Adrenal gland (tissue), 12 donors: ENCODE measurements around the gene SSBP3. TPM values are rescaled to one million over a fixed set of nuclear protein-coding genes. Genes with fewer than 3 reads are reported as not detected.

Experiments used
- DNase-seq, 7 donors: peaks; one replicate each; pipeline ENCODE4 v3.0.0-alpha.2; 2019 to 2020
- H3K27ac ChIP-seq, 5 donors: fragments of 200-600 bp; sonication (generic) in 4 of 5; 1 replicate in 3 of 5; 2 replicates in 2 of 5; pipeline versions ENCODE4 v1.5.1 to v1.8.0; 2016 to 2020; ENCODE audit warnings: mild to moderate bottlenecking in 1 of 5
- H3K27me3 ChIP-seq: fragments of 200-600 bp; 2 replicates; pipeline ENCODE4 v1.8.0; 2021
- H3K36me3 ChIP-seq, 2 donors: fragments of 200-600 bp; replicated peaks in 1 of 2; 1 replicate in 1 of 2; 2 replicates in 1 of 2; pipeline versions ENCODE4 v1.5.1 to v1.8.0; 2018 to 2022
- H3K4me1 ChIP-seq, 2 donors: fragments of 200-600 bp; replicated peaks in 1 of 2; 1 replicate in 1 of 2; 2 replicates in 1 of 2; pipeline versions ENCODE4 v1.5.1 to v1.8.0; 2018 to 2021
- H3K4me3 ChIP-seq, 4 donors: fragments of 200-600 bp; sonication (generic) in 3 of 4; one replicate each; pipeline ENCODE4 v1.5.1; 2016 to 2018
- H3K9me3 ChIP-seq, 3 donors: fragments of 200-600 bp; sonication (generic) in 1 of 3; replicated peaks in 1 of 3; 1 replicate in 2 of 3; 2 replicates in 1 of 3; pipeline versions ENCODE4 v1.5.1 to v1.8.0; 2016 to 2021
- POLR2A ChIP-seq, 2 donors: fragments of 450-650 bp; IDR thresholded peaks; one replicate each; pipeline ENCODE4 v1.6.1; 2017; ENCODE audit warnings: antibody characterized with exemption in 2 of 2, mild to moderate bottlenecking in 2 of 2, moderate library complexity in 1 of 2
- WGBS, 4 donors: extraction: QIAGEN DNeasy Blood & Tissue Kit in 2 of 4; methylation state at CpG; one replicate each; pipeline versions ENCODE4 v1.1.5 to v1.1.7; 2013 to 2017; 5-methylcytosine and 5-hydroxymethylcytosine counted together
- intact Hi-C, 2 donors: fragments of 100-400 bp; cut with DNase I; formaldehyde crosslinking; loops; one replicate each; pipeline versions ENCODE4 v1.14.1 to v1.15.0; 2022 to 2023
- polyA plus RNA-seq, 3 donors: library from polyadenylated mRNA; stranded (reverse); fragments of 200-250 nt in 2 of 3; fragments of 350-450 nt in 1 of 3; fragmentation: Illumina TruSeq in 1 of 3; extraction: RNeasy Lipid Tissue Mini Kit (QIAGEN cat#74804) in 1 of 3; gene quantifications; one replicate each; pipeline ENCODE4 v1.2.3, GENCODE V29; 2013 to 2014
- total RNA-seq, 9 donors: library from RNA; depleted of rRNA in 4 of 9; stranded (reverse); fragments of >200 nt in 4 of 9; fragments of 120-200 nt in 1 of 9; fragmentation: NEBNext Ultra II Directional in 1 of 9; extraction: Animal tissue kit (Norgen Biotek cat#: 25700) in 1 of 9; gene quantifications; one replicate each; pipeline versions ENCODE4 v1.1.0 to v1.2.4, GENCODE V29; 2013 to 2023
- TF ChIP-seq, protein P1 (sequence below), 6 experiments: fragments of 450-650 bp in 4 of 6; fragments of 200-600 bp in 2 of 6; sonication (generic) in 1 of 6; IDR thresholded peaks; 1 replicate in 5 of 6; 2 replicates in 1 of 6; pipeline versions ENCODE4 v1.5.1 to v1.8.0; 2016 to 2021; ENCODE audit warnings: antibody characterized with exemption in 6 of 6, mild to moderate bottlenecking in 2 of 6, moderate library complexity in 1 of 6
- donor health status: healthy with polysubstance abuse.
- donor health status: Bipolar disorder and iron deficiency.
- donor health status: DM: yes; HTN: yes; CAD: no.
- donor health status: DM: no; HTN: no; CAD: no.
- donor health status: DM: no; HTN: no; CAD: no.
- donor health status: DM: yes; HTN: yes; CAD: no.

Gene SSBP3
- total and polyA plus RNA-seq, 12 donors = 15.3 to 150 (median 66.0) TPM

- 16 to 21% (median 19%) methylated on average over 17 of the region's 17 CpGs for WGBS, 4 donors
- intact Hi-C loops = no loop called here
- H3K27ac ChIP-seq = peak overlapping the region in 3 of 5 donors; percentile 55 to 76 (median 70)
- no peaks in the 10 kb centered on the region for H3K27me3 ChIP-seq
- H3K9me3 ChIP-seq = no peaks in the 10 kb centered on the region
- peak overlapping the region in 3 of 4 donors; percentile 31 to 89 (median 66) for H3K4me3 ChIP-seq
- peaks cover 0 to 17% of the 10 kb centered on the region in 2 donors for H3K36me3 ChIP-seq
- peaks cover 14 to 31% of the 10 kb centered on the region in 2 donors for H3K4me1 ChIP-seq
- TF ChIP-seq POLR2A (IDR thresholded peaks at IDR 0.05) = no peak
- TF ChIP-seq, protein P1, sequence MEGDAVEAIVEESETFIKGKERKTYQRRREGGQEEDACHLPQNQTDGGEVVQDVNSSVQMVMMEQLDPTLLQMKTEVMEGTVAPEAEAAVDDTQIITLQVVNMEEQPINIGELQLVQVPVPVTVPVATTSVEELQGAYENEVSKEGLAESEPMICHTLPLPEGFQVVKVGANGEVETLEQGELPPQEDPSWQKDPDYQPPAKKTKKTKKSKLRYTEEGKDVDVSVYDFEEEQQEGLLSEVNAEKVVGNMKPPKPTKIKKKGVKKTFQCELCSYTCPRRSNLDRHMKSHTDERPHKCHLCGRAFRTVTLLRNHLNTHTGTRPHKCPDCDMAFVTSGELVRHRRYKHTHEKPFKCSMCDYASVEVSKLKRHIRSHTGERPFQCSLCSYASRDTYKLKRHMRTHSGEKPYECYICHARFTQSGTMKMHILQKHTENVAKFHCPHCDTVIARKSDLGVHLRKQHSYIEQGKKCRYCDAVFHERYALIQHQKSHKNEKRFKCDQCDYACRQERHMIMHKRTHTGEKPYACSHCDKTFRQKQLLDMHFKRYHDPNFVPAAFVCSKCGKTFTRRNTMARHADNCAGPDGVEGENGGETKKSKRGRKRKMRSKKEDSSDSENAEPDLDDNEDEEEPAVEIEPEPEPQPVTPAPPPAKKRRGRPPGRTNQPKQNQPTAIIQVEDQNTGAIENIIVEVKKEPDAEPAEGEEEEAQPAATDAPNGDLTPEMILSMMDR (IDR thresholded peaks at IDR 0.05) = no peak
- peak in 3 of 7 donors; percentile 25 to 46 (median 30) for DNase-seq
These were observed 206.9 kb downstream of the SSBP3 start for GRCh38 chr1:54199151-54199764.

- TF ChIP-seq, protein P1 (IDR thresholded peaks at IDR 0.05) = no peak
- TF ChIP-seq POLR2A (IDR thresholded peaks at IDR 0.05) = no peak
- Histone ChIP-seq H3K4me3 (no peak overlapping the region), H3K27ac (no peak overlapping the region), H3K36me3 (peaks cover 0 to 27% of the 10 kb centered on the region in 2 donors), H3K4me1 (peaks cover 9 to 11% of the 10 kb centered on the region in 2 donors), H3K27me3 (no peaks in the 10 kb centered on the region), H3K9me3 (no peaks in the 10 kb centered on the region)
- WGBS, 4 donors = 92 to 95% (median 93%) methylated on average over 5 of the region's 5 CpGs
- no peak for DNase-seq
- intact Hi-C loops = no loop called here
These were observed 212.7 kb downstream of the SSBP3 start for GRCh38 chr1:54193453-54193852.

GRCh38 chr1:54191525-54191924 is 214.7 kb downstream of the SSBP3 start:
- H3K4me3 ChIP-seq = no peak overlapping the region
- H3K4me1 ChIP-seq = peaks cover 9 to 11% of the 10 kb centered on the region in 2 donors
- no peaks in the 10 kb centered on the region for H3K9me3 ChIP-seq
- H3K36me3 ChIP-seq = peaks cover 0 to 27% of the 10 kb centered on the region in 2 donors
- intact Hi-C loops = no loop called here
- TF ChIP-seq, protein P1 (IDR thresholded peaks at IDR 0.05) = no peak
- no peak for TF ChIP-seq POLR2A (IDR thresholded peaks at IDR 0.05)
- no peaks in the 10 kb centered on the region for H3K27me3 ChIP-seq
- no peak overlapping the region for H3K27ac ChIP-seq
- 0 to 100% (median 90%) methylated on average over 1 of the region's 1 CpG for WGBS, 4 donors
- no peak for DNase-seq

DNA sequence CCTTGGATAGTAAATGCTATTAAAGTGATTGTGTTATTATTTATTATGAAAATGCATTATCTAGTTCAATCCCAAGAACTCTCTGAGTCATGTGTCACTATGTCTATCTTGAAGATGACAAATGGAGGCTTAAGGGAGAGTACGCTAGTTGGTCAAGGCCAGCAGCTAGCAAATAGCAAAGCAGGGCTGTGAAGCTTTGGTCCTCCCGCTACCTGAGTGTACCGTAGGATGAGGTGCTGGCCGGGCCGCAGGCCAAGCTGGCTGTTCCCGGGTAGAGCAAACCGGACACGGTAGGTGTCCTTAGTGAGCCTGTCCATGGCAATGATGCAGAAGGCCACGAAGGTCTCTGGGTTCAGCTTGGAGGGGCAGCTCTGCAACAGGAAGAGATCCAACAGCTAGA is 215.7 kb downstream of the SSBP3 start:
- intact Hi-C loops = no loop called here
- TF ChIP-seq, protein P1 (IDR thresholded peaks at IDR 0.05) = no peak
- TF ChIP-seq POLR2A (IDR thresholded peaks at IDR 0.05) = no peak

More for the DNA sequence above, 215.7 kb downstream of the SSBP3 start:
- H3K9me3 ChIP-seq = no peaks in the 10 kb centered on the region
- H3K4me3 ChIP-seq = no peak overlapping the region
- H3K4me1 ChIP-seq = peaks cover 9 to 11% of the 10 kb centered on the region in 2 donors
- WGBS, 4 donors = 42 to 84% (median 45%) methylated on average over 3 to 9 of the region's 9 CpGs
- H3K36me3 ChIP-seq = peaks cover 0 to 22% of the 10 kb centered on the region in 2 donors
- peak overlapping the region in 1 of 5 donors; percentile 42 for H3K27ac ChIP-seq
- peak; percentile 38 to 68 (median 55) for DNase-seq
- no peaks in the 10 kb centered on the region for H3K27me3 ChIP-seq
